ENCODE results near the gene FAT3.

The FAT3 gene

GRCh38 chr11:92259861-92260260 is 35.2 kb downstream of the FAT3 start:
- no peaks in the 10 kb centered on the region for H3K36me3 ChIP-seq (ENCODE audit: insufficient read depth, low read length)
- no peak overlapping the region for H3K4me3 ChIP-seq (ENCODE audit: low read depth, low read length)
- H2AFZ ChIP-seq (ENCODE audit: low read length, unreplicated experiment) = no peak overlapping the region
- H3K27me3 ChIP-seq (ENCODE audit: insufficient read depth, low read length) = no peaks in the 10 kb centered on the region; the same call in 1 of the 2 replicates
- H3K27ac ChIP-seq (ENCODE audit: low read depth, low read length) = no peak overlapping the region
- no peaks in the 10 kb centered on the region for H3K79me2 ChIP-seq (ENCODE audit: control insufficient read depth, insufficient read depth, low read length, unreplicated experiment)
- no peaks in the 10 kb centered on the region for H3K4me1 ChIP-seq (ENCODE audit: control insufficient read depth, insufficient read depth, low read length, unreplicated experiment)

GRCh38 chr11:92264350-92264749 is 39.7 kb downstream of the FAT3 start:
- Histone ChIP-seq H3K4me3 (ENCODE audit: low read depth, low read length) (no peak overlapping the region), H3K36me3 (ENCODE audit: insufficient read depth, low read length) (no peaks in the 10 kb centered on the region), H3K27ac (ENCODE audit: low read depth, low read length) (no peak overlapping the region), H3K79me2 (ENCODE audit: control insufficient read depth, insufficient read depth, low read length, unreplicated experiment) (no peaks in the 10 kb centered on the region), H2AFZ (ENCODE audit: low read length, unreplicated experiment) (no peak overlapping the region), H3K4me1 (ENCODE audit: control insufficient read depth, insufficient read depth, low read length, unreplicated experiment) (peaks cover 6% of the 10 kb centered on the region), H3K27me3 (ENCODE audit: insufficient read depth, low read length) (no peaks in the 10 kb centered on the region)

GRCh38 chr11:92266806-92267205 is 42.2 kb downstream of the FAT3 start:
- no peaks in the 10 kb centered on the region for H3K27me3 ChIP-seq (ENCODE audit: insufficient read depth, low read length)
- no peak overlapping the region for H3K4me3 ChIP-seq (ENCODE audit: low read depth, low read length)
- peaks cover 6% of the 10 kb centered on the region for H3K4me1 ChIP-seq (ENCODE audit: control insufficient read depth, insufficient read depth, low read length, unreplicated experiment)
- H3K79me2 ChIP-seq (ENCODE audit: control insufficient read depth, insufficient read depth, low read length, unreplicated experiment) = no peaks in the 10 kb centered on the region
- H3K36me3 ChIP-seq (ENCODE audit: insufficient read depth, low read length) = no peaks in the 10 kb centered on the region
- no peak overlapping the region for H3K27ac ChIP-seq (ENCODE audit: low read depth, low read length)
- no peak overlapping the region for H2AFZ ChIP-seq (ENCODE audit: low read length, unreplicated experiment)

GRCh38 chr11:92267278-92267677 is 42.7 kb downstream of the FAT3 start:
- Histone ChIP-seq H3K79me2 (ENCODE audit: control insufficient read depth, insufficient read depth, low read length, unreplicated experiment) (no peaks in the 10 kb centered on the region), H3K4me3 (ENCODE audit: low read depth, low read length) (no peak overlapping the region), H3K4me1 (ENCODE audit: control insufficient read depth, insufficient read depth, low read length, unreplicated experiment) (peaks cover 6% of the 10 kb centered on the region), H3K36me3 (ENCODE audit: insufficient read depth, low read length) (no peaks in the 10 kb centered on the region), H2AFZ (ENCODE audit: low read length, unreplicated experiment) (no peak overlapping the region), H3K27me3 (ENCODE audit: insufficient read depth, low read length) (no peaks in the 10 kb centered on the region), H3K27ac (ENCODE audit: low read depth, low read length) (no peak overlapping the region)

- no peak overlapping the region for H3K4me3 ChIP-seq (ENCODE audit: low read depth, low read length)
- H3K27ac ChIP-seq (ENCODE audit: low read depth, low read length) = no peak overlapping the region
- H3K27me3 ChIP-seq (ENCODE audit: insufficient read depth, low read length) = no peaks in the 10 kb centered on the region
- H2AFZ ChIP-seq (ENCODE audit: low read length, unreplicated experiment) = no peak overlapping the region
- H3K36me3 ChIP-seq (ENCODE audit: insufficient read depth, low read length) = no peaks in the 10 kb centered on the region
- no peaks in the 10 kb centered on the region for H3K79me2 ChIP-seq (ENCODE audit: control insufficient read depth, insufficient read depth, low read length, unreplicated experiment)
- H3K4me1 ChIP-seq (ENCODE audit: control insufficient read depth, insufficient read depth, low read length, unreplicated experiment) = peaks cover 6% of the 10 kb centered on the region
Measured at GRCh38 chr11:92267968-92268367, 43.4 kb downstream of the FAT3 start.

- no peak overlapping the region for H2AFZ ChIP-seq (ENCODE audit: low read length, unreplicated experiment)
- H3K4me3 ChIP-seq (ENCODE audit: low read depth, low read length) = no peak overlapping the region
- H3K79me2 ChIP-seq (ENCODE audit: control insufficient read depth, insufficient read depth, low read length, unreplicated experiment) = no peaks in the 10 kb centered on the region
- no peaks in the 10 kb centered on the region for H3K36me3 ChIP-seq (ENCODE audit: insufficient read depth, low read length)
- peaks cover 6% of the 10 kb centered on the region for H3K4me1 ChIP-seq (ENCODE audit: control insufficient read depth, insufficient read depth, low read length, unreplicated experiment)
- no peak overlapping the region for H3K27ac ChIP-seq (ENCODE audit: low read depth, low read length)
- H3K27me3 ChIP-seq (ENCODE audit: insufficient read depth, low read length) = no peaks in the 10 kb centered on the region
Measured at GRCh38 chr11:92268546-92268945, 43.9 kb downstream of the FAT3 start.

- Histone ChIP-seq H2AFZ (ENCODE audit: low read length, unreplicated experiment) (peak overlapping the region; percentile 1), H3K27me3 (ENCODE audit: insufficient read depth, low read length) (no peaks in the 10 kb centered on the region), H3K4me1 (ENCODE audit: control insufficient read depth, insufficient read depth, low read length, unreplicated experiment) (peaks cover 6% of the 10 kb centered on the region), H3K79me2 (ENCODE audit: control insufficient read depth, insufficient read depth, low read length, unreplicated experiment) (no peaks in the 10 kb centered on the region), H3K4me3 (ENCODE audit: low read depth, low read length) (no peak overlapping the region), H3K36me3 (ENCODE audit: insufficient read depth, low read length) (no peaks in the 10 kb centered on the region), H3K27ac (ENCODE audit: low read depth, low read length) (no peak overlapping the region)
Measured at GRCh38 chr11:92269021-92269420, 44.4 kb downstream of the FAT3 start.

GRCh38 chr11:92269841-92270240 is 45.2 kb downstream of the FAT3 start:
- Histone ChIP-seq H3K4me3 (ENCODE audit: low read depth, low read length) (no peak overlapping the region), H3K27ac (ENCODE audit: low read depth, low read length) (no peak overlapping the region), H3K27me3 (ENCODE audit: insufficient read depth, low read length) (no peaks in the 10 kb centered on the region), H3K36me3 (ENCODE audit: insufficient read depth, low read length) (no peaks in the 10 kb centered on the region), H2AFZ (ENCODE audit: low read length, unreplicated experiment) (no peak overlapping the region), H3K79me2 (ENCODE audit: control insufficient read depth, insufficient read depth, low read length, unreplicated experiment) (no peaks in the 10 kb centered on the region), H3K4me1 (ENCODE audit: control insufficient read depth, insufficient read depth, low read length, unreplicated experiment) (peaks cover 6% of the 10 kb centered on the region)

GRCh38 chr11:92272651-92273050 is 48.0 kb downstream of the FAT3 start:
- Histone ChIP-seq H3K4me1 (ENCODE audit: control insufficient read depth, insufficient read depth, low read length, unreplicated experiment) (peaks cover 6% of the 10 kb centered on the region), H3K4me3 (ENCODE audit: low read depth, low read length) (no peak overlapping the region), H3K27me3 (ENCODE audit: insufficient read depth, low read length) (no peaks in the 10 kb centered on the region), H3K36me3 (ENCODE audit: insufficient read depth, low read length) (no peaks in the 10 kb centered on the region), H2AFZ (ENCODE audit: low read length, unreplicated experiment) (no peak overlapping the region), H3K79me2 (ENCODE audit: control insufficient read depth, insufficient read depth, low read length, unreplicated experiment) (no peaks in the 10 kb centered on the region), H3K27ac (ENCODE audit: low read depth, low read length) (no peak overlapping the region)

Data from ACC112 (cell line).